IPS-18a (cell line): ENCODE data around the gene DENND4B.
A peak's percentile ranks its signal among the peaks of the same experiment; 100 is the strongest.

Source experiments
- H3K27ac ChIP-seq: one replicate; pipeline ENCODE4 v1.5.1; 2013; ENCODE audit warnings: low read length
- H3K27me3 ChIP-seq: one replicate; pipeline ENCODE4 v1.6.1; 2013; ENCODE audit warnings: mild to moderate bottlenecking, low read length; ENCODE audit not compliant: control insufficient read depth, insufficient read depth
- H3K36me3 ChIP-seq: one replicate; pipeline ENCODE4 v1.6.1; 2013; ENCODE audit warnings: low read depth, low read length; ENCODE audit not compliant: control insufficient read depth
- H3K4me1 ChIP-seq: one replicate; pipeline ENCODE4 v1.6.1; 2013; ENCODE audit warnings: low read depth, low read length; ENCODE audit not compliant: control insufficient read depth
- H3K4me3 ChIP-seq: one replicate; pipeline ENCODE4 v1.5.1; 2013; ENCODE audit warnings: low read length
- H3K9ac ChIP-seq: one replicate; pipeline ENCODE4 v1.6.1; 2013; ENCODE audit warnings: mild to moderate bottlenecking, low read length, moderate library complexity
- H3K9me3 ChIP-seq: one replicate; pipeline ENCODE4 v1.6.1; 2013; ENCODE audit warnings: low read depth, low read length; ENCODE audit not compliant: control insufficient read depth

The DENND4B gene

GRCh38 chr1:153957744-153958110 lies 11.2 kb upstream of the DENND4B start:
- peak overlapping the region; percentile 90 for H3K4me3 ChIP-seq
- H3K27me3 ChIP-seq = no peaks in the 10 kb centered on the region
- H3K9me3 ChIP-seq = no peaks in the 10 kb centered on the region
- H3K36me3 ChIP-seq = peaks cover 20% of the 10 kb centered on the region
- H3K9ac ChIP-seq = peak overlapping the region; percentile 71
- peaks cover 19% of the 10 kb centered on the region for H3K4me1 ChIP-seq
- H3K27ac ChIP-seq = peak overlapping the region; percentile 19

GRCh38 chr1:153956997-153957715 lies 10.6 kb upstream of the DENND4B start:
- H3K9ac ChIP-seq = peak overlapping the region; percentile 71
- H3K4me1 ChIP-seq = peaks cover 19% of the 10 kb centered on the region
- peak overlapping the region; percentile 19 for H3K27ac ChIP-seq
- peaks cover 26% of the 10 kb centered on the region for H3K36me3 ChIP-seq
- no peaks in the 10 kb centered on the region for H3K9me3 ChIP-seq
- H3K27me3 ChIP-seq = no peaks in the 10 kb centered on the region
- peak overlapping the region; percentile 90 for H3K4me3 ChIP-seq

- Histone ChIP-seq H3K27ac (no peak overlapping the region), H3K9ac (no peak overlapping the region), H3K4me3 (no peak overlapping the region), H3K9me3 (no peaks in the 10 kb centered on the region), H3K4me1 (peaks cover 10% of the 10 kb centered on the region), H3K27me3 (no peaks in the 10 kb centered on the region), H3K36me3 (peaks cover 23% of the 10 kb centered on the region)
Measured at GRCh38 chr1:153954826-153955225, 8.3 kb upstream of the DENND4B start.

GRCh38 chr1:153953859-153954365 lies 7.4 kb upstream of the DENND4B start:
- H3K9ac ChIP-seq = no peak overlapping the region
- H3K4me3 ChIP-seq = no peak overlapping the region
- no peaks in the 10 kb centered on the region for H3K27me3 ChIP-seq
- no peak overlapping the region for H3K27ac ChIP-seq
- H3K4me1 ChIP-seq = peaks cover 10% of the 10 kb centered on the region
- H3K36me3 ChIP-seq = peaks cover 25% of the 10 kb centered on the region
- no peaks in the 10 kb centered on the region for H3K9me3 ChIP-seq

- Histone ChIP-seq H3K27me3 (no peaks in the 10 kb centered on the region), H3K27ac (no peak overlapping the region), H3K4me3 (no peak overlapping the region), H3K4me1 (peaks cover 8% of the 10 kb centered on the region), H3K9me3 (no peaks in the 10 kb centered on the region), H3K36me3 (peaks cover 37% of the 10 kb centered on the region), H3K9ac (no peak overlapping the region)
Measured at GRCh38 chr1:153951801-153952200, 5.3 kb upstream of the DENND4B start.

GRCh38 chr1:153951183-153951582 lies 4.7 kb upstream of the DENND4B start:
- Histone ChIP-seq H3K9ac (no peak overlapping the region), H3K9me3 (no peaks in the 10 kb centered on the region), H3K36me3 (peaks cover 37% of the 10 kb centered on the region)

GRCh38 chr1:153945795-153946621 lies 510 bp downstream of the DENND4B start:
- Histone ChIP-seq H3K36me3 (peaks cover 38% of the 10 kb centered on the region), H3K4me3 (peak overlapping the region; percentile 66), H3K9ac (peak overlapping the region; percentile 57), H3K27me3 (no peaks in the 10 kb centered on the region), H3K9me3 (no peaks in the 10 kb centered on the region), H3K27ac (no peak overlapping the region), H3K4me1 (peaks cover 11% of the 10 kb centered on the region)

More at GRCh38 chr1:153951183-153951582, 4.7 kb upstream of the DENND4B start:
- H3K4me1 ChIP-seq = peaks cover 6% of the 10 kb centered on the region
- no peak overlapping the region for H3K27ac ChIP-seq
- H3K27me3 ChIP-seq = no peaks in the 10 kb centered on the region
- H3K4me3 ChIP-seq = no peak overlapping the region

- Histone ChIP-seq H3K4me1 (peaks cover 11% of the 10 kb centered on the region), H3K4me3 (peak overlapping the region; percentile 66), H3K36me3 (peaks cover 37% of the 10 kb centered on the region), H3K9me3 (no peaks in the 10 kb centered on the region), H3K27ac (no peak overlapping the region), H3K27me3 (no peaks in the 10 kb centered on the region), H3K9ac (peak overlapping the region; percentile 57)
Measured at GRCh38 chr1:153945131-153945794, 1.3 kb downstream of the DENND4B start.

GRCh38 chr1:153944827-153945117 lies 1.7 kb downstream of the DENND4B start:
- H3K36me3 ChIP-seq = peaks cover 37% of the 10 kb centered on the region
- H3K9ac ChIP-seq = no peak overlapping the region
- peak overlapping the region; percentile 66 for H3K4me3 ChIP-seq
- H3K4me1 ChIP-seq = peaks cover 11% of the 10 kb centered on the region
- H3K27ac ChIP-seq = no peak overlapping the region
- no peaks in the 10 kb centered on the region for H3K9me3 ChIP-seq
- H3K27me3 ChIP-seq = no peaks in the 10 kb centered on the region

- Histone ChIP-seq H3K9me3 (no peaks in the 10 kb centered on the region), H3K4me1 (peaks cover 11% of the 10 kb centered on the region), H3K9ac (no peak overlapping the region), H3K27ac (no peak overlapping the region), H3K36me3 (peaks cover 36% of the 10 kb centered on the region), H3K4me3 (no peak overlapping the region), H3K27me3 (no peaks in the 10 kb centered on the region)
Measured at GRCh38 chr1:153944005-153944826, 2.3 kb downstream of the DENND4B start.
